ENCODE measurements around the gene FAM168B.

The FAM168B gene

GRCh38 chr2:131014141-131014540 lies 79.1 kb downstream of the FAM168B start:
- no peak for DNase-seq

- DNase-seq: no peak
Observed at GRCh38 chr2:131011486-131011885, 81.8 kb downstream of the FAM168B start.

- no peak for DNase-seq
Observed at GRCh38 chr2:131010566-131010965, 82.7 kb downstream of the FAM168B start.

GRCh38 chr2:131009713-131010475 lies 83.4 kb downstream of the FAM168B start:
- DNase-seq: no peak

- no peak for DNase-seq
Observed at GRCh38 chr2:131008967-131009366, 84.3 kb downstream of the FAM168B start.

- DNase-seq: no peak
Observed at GRCh38 chr2:131006561-131006960, 86.7 kb downstream of the FAM168B start.

GRCh38 chr2:131005216-131005935 lies 87.9 kb downstream of the FAM168B start:
- DNase-seq: no peak

GRCh38 chr2:131004446-131005209 lies 88.6 kb downstream of the FAM168B start:
- no peak for DNase-seq

GRCh38 chr2:130998561-130998960 lies 94.7 kb downstream of the FAM168B start:
- DNase-seq: no peak
